HG03439 (cell line): ENCODE data around the gene RRAD.
"Not testable (repeated sequence)": the region's sequence is repeated elsewhere in the genome, so short reads cannot be mapped to it uniquely, and the experiment has no call there.

Source experiments
- ATAC-seq: cut with Tn5 transposase; IDR thresholded peaks from one replicate; pipeline ENCODE4 v1.9.1; 2021; ENCODE audit warnings: mild to moderate bottlenecking, moderate library complexity; ENCODE audit not compliant: unreplicated experiment

The RRAD gene

GRCh38 chr16:66903544-66904427, 21.5 kb downstream of the RRAD start:
- ATAC-seq, result no peak

GRCh38 chr16:66902648-66903543, 22.4 kb downstream of the RRAD start:
- ATAC-seq, result no peak

- no peak for ATAC-seq
Observed at GRCh38 chr16:66901626-66902025, 23.7 kb downstream of the RRAD start.

GRCh38 chr16:66900721-66901441, 24.5 kb downstream of the RRAD start:
- ATAC-seq, result no peak

GRCh38 chr16:66899945-66900710, 25.2 kb downstream of the RRAD start:
- ATAC-seq, result no peak

GRCh38 chr16:66899310-66899944, 25.9 kb downstream of the RRAD start:
- no peak for ATAC-seq

GRCh38 chr16:66898933-66899309, 26.4 kb downstream of the RRAD start:
- ATAC-seq, result no peak

- no peak for ATAC-seq
Observed at GRCh38 chr16:66898207-66898606, 27.1 kb downstream of the RRAD start.

- not testable (repeated sequence) for ATAC-seq
Observed at GRCh38 chr16:66896682-66897081, 28.7 kb downstream of the RRAD start.

- no peak for ATAC-seq
Observed at GRCh38 chr16:66895999-66896398, 29.3 kb downstream of the RRAD start.

GRCh38 chr16:66895689-66895979, 29.7 kb downstream of the RRAD start:
- no peak for ATAC-seq

- ATAC-seq, result no peak
Observed at GRCh38 chr16:66894948-66895688, 30.2 kb downstream of the RRAD start.

GRCh38 chr16:66894055-66894454, 31.3 kb downstream of the RRAD start:
- no peak for ATAC-seq

- ATAC-seq, result no peak
Observed at GRCh38 chr16:66891797-66892196, 33.5 kb downstream of the RRAD start.

- no peak for ATAC-seq
Observed at GRCh38 chr16:66891360-66891759, 34.0 kb downstream of the RRAD start.

- ATAC-seq, result no peak
Observed at GRCh38 chr16:66890799-66891198, 34.5 kb downstream of the RRAD start.

GRCh38 chr16:66889622-66890021, 35.7 kb downstream of the RRAD start:
- no peak for ATAC-seq

- ATAC-seq, result no peak
Observed at GRCh38 chr16:66888647-66889615, 36.4 kb downstream of the RRAD start.
